ENCODE measurements around the gene MED14. TPM values are rescaled to one million over a fixed set of nuclear protein-coding genes. Genes with fewer than 3 reads are reported as not detected.

Gene MED14
- polyA plus RNA-seq, 5 donors = 42.1 to 63.6 (median 54.3) TPM

DNA sequence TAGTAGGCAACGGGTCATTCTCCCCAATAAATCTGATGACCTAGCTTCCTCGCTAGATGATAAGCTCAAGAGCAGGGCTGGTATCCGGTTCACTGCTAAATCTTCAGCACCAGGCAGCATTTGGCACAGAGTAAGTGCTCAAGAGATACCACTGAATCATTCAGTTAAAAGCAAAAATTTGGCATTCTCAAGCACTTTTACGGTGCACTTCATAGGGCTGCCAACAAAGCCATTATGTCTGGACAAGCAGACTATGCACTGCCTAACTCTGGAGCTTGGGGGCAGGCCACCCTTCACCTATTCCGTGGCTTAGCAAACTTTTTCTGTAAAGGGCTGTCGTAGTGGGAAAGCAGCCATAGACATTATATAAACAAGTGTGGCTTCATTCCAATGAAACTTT lies 64.2 kb downstream of the MED14 start:
- DNase-seq = no peak

DNA sequence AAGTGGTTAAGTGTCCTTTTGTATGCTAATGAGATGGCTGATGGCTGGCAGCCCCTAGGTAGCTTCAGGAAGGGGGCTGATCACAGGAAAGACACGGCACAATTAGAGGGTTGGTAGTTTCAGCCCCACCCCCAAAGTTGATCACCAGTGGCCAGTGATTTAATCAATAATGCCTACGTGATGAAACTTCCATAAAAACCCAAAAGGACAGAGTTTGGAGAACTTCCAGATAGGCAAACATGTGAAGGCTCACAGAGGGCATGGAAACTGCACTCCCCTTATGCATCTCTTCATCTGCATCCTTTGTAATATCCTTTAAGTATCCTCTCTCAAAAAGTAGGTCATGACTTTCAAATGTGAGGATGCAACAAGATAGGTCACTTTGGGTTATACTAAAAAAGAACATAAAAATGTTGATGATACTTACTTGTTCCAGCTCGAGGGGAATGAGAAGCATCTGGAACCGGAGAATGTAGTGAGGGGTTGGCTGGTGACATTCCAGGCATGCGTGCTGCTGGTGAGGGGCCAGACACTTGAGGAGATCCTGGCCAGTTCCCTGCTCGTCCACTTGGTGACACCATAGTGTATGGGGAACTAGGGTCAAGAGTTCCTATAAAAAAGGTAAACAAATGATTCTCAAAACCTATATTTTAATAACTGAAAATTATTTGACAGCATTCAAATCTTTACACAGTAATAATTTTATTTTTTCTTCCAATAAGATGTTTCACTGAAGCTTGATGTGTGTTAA lies 71.3 kb downstream of the MED14 start:
- DNase-seq = no peak

DNA sequence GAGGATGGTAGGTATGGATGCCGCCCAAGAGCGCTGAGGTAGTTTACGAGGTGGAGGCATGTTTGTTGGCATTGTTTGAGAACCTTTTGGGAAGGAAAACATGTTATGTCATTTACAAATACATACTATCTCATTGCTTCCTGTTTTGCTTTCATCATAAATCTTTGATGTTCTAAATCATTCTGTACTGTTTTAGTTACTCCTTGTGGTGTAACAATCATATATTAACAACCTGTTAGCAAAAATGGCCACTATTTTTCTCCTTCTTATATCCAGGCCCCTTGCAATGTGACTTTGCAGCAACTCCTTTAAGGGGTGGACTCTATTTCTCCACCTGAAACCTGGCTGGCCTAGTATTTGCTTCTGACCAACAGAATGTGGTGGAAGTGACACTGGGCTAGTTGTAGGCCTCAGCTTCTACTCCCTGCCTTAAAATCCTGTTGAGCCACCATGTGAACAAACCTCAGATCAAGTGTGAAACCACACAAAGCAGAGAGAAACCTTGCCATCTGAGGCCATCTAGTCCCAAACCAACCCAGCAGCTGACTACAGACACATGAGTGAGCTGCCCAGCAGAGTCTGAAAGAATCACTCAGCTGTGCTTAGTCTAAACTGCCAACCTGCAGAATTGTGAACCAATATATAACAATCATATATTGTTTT lies 72.1 kb downstream of the MED14 start:
- DNase-seq = no peak

DNA sequence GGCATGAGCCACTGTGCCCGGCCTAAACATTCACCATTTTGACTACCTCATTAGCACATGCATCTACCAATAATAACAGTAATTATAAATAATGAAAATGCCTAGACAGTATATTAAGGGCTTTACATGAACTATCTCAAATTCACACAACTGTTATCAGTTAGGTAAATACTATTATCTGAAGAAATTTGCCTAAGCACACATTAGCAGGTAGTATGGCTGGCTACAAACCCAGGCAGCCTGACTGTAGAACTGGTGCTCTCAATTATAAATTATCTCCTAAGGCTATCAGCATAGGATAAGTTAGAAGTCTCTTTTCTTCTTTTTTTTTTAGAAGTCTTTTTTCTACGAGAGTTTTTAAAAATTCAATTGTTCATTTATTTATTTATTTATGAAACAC lies 73.9 kb downstream of the MED14 start:
- DNase-seq = no peak

DNA sequence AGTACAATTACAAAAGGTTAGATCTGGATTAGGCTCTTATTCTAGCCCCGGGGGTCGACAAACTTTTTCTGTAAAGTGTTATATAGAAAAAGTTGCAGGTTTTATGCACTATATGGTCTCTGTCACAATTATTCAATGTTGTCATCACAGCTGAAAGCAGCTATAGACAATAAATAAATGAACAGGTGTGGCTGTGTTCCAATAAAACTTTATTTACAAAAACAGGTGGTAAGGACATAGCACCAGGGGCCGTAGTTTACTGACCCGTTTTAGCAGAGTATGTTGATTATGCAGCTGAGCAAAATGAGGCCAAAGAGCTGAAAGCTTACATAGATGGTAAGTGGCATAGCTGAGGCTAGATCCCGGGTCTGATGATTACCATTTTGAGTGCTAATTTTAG lies 75.0 kb downstream of the MED14 start:
- DNase-seq = no peak

DNA sequence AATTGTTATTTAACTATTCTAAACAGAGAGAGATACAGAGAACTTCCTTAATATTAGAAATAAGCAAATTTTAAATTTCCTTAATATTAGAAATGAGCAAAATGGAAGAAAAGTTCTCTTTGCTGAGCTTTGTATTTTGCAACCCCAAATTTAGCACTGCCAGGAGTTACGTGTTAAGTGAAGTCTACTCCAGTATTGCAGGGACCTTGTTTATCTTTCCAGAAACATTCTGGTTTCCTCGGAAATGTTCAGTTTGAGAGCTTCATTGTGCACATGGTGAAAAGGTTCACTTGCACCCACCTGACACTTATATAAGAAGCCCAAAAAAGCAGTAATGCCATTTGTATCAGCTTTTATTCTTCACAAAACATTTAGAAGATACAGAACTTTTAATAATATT lies 81.8 kb downstream of the MED14 start:
- DNase-seq = no peak

DNA sequence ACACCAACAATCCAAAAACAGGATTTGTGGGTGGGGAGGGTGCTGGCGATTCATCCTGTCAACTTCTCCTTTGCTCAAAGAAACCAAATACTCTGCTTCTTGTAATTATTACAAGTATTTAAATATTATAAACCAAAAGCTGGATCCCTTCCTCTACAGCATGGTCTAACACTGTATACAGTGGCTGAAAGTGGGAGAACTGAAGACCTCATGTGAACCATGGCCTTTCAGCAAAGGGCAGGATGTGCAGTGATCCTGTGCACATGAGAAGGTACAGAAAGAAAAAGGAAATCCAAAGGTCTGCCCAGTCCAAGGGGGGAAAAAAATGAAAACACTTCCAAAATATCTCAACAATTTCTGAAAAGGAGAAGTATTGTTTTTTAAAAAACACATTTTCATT lies 82.7 kb downstream of the MED14 start:
- no peak for DNase-seq

DNA sequence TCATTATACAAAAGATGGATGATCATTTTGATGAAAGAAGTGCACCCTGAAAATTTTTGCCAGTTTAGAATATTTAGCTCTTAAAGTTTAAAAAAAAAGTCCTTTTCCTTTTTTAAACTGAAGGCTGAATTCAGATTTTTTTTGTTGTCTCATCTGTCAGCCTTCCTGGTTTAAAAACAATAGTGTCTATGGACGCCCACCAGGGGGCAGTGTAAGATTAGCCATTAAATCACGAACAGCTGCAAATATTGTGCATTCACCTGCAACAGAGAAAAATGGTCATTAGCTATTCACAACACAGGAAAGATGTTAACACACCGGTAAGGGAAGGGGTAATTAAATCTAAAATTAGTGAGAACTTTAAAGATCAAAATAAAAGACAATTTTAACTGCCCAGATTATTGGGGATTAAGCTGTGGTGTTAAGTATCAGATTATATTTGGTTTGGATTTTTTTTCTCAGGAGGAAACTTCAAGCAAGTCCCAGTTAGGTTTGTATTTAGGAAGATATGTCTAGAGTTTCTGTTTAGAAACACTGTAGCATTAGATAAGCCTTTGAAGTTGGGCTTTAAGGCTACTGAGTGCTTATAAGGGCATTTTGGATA lies 83.6 kb downstream of the MED14 start:
- DNase-seq = peak; percentile 38 to 49

DNA sequence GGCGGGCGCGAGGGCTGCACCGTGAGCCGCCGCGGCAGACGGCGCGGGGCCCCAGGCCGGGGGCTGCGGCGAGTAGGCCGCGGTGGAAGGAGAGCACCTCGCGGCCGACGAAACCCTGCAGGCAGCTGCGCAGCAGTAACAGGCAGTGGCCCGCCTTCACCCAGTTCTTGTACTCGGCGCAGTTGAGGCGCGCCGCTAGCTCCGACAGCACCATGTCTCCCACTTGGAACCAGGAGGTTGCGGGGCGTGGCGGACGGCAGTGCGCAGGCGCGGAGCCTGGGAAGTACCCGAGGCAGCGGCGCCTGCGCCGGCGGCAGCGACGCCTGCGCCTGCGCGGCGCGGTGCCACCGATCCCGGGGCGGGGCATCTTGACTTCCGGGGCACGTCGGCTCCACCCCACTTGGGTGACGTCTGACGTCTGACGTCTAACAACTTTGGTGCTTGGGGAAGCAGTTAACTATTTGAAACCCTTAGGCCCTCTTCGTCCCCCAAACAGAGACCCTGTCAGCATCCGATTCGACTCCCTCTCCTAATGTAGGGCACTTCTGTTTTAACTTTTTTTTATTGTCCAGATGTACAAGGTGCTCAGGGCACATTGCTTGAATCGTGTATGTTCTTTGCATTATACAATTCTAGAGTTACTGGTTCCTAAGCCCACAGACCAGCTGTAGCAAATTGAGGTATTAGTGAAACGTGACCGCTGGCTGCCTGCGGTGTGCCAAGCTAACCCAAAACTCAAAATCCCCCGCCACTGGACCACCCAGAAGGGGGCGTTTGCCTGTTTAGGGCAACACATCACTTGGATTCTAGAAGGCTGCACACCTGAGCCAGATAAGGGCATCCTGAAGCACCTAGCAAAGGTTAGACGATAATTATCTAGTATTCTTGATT lies 87.8 kb downstream of the MED14 start, which contains the start of gene CXorf38:
Gene CXorf38 (minus strand): TSS at position 255 of the 891 bp plus-strand sequence. CDS start 41 bp downstream, at position 214.
- DNase-seq = peak; percentile 91 to 96

DNA sequence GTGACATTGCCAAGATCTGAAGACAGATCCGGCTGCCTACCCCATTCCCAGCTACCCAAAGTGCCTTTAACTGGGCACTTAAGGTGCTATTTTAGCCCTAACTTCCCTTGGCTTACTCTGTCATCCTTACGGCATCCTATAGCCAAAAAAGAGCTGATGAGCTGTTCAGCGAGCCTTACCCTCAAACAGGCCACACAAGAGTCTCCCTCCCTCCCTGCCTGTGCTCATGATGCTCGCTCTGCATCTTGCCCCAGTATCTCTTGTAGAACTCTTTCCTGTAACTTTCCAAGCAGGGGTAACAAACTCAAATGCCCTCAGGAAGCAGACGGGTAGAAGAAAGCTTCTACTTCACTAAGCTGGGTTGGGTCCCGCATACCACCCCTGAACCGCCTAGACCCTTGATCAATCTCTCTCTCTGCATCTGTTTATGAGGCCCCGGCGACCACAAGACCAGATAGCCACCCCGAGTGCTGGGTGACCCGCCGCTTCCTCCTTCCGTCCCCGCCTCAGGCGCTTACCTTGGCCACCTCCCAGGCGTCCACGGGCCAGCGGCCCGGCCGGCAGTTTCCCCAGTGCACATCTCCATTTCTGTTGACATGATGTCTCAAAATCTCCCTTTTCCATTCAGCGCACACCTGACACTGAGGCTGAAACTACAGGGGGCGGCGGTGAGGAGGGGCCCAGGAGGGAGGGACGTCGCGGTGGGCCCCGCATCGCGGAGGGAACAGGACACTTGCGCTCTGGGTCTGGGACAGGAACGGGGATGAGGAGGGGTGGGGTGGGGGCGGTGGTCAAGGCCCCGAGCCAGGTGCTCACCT lies 88.6 kb downstream of the MED14 start:
- DNase-seq = no peak

DNA sequence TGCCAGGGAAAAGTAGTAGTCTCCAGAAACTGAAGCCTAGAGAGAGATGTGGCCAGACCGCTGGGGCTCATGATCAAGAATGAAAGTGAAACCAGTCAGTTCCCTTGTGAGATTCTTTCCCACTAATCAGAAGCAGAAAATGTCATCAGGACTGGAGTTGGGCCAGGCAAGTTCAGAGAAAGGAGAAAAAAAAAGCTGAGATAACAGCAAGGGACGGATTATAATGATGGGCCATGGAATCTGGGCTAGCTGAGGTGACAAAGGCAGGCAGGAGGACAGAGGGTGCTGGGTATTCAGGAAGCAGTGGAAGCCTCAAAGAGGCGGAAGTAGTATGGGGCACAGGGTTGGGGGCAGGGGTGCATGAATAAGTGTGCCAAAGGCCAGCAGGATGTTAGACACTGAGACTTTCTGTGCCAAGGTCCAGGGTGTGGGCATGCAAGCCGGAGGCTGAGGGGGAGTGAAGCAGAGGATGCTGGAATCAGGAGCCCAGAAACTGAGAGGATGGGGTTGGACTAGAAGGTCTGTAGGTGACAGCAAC lies 90.5 kb downstream of the MED14 start:
- peak; percentile 33 to 57 for DNase-seq

DNA sequence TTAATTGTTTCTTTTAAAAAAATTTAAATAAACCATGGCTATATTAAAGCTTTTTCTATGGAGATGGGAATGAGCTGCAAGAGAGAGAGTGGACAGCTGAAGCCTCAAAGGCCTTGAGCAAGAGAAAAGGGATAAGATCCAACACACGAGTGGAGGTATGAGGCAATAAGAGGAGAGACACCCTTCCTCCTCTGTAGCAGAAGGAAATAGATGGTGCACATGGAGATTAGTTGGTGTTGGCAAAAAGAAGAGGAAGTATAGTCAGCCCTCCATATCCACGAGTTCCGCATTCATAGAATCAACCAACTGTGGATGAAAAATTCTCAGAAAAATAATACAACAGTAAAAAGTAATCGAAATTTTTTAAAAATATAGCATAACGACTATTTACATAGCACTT lies 91.2 kb downstream of the MED14 start:
- DNase-seq = no peak

DNA sequence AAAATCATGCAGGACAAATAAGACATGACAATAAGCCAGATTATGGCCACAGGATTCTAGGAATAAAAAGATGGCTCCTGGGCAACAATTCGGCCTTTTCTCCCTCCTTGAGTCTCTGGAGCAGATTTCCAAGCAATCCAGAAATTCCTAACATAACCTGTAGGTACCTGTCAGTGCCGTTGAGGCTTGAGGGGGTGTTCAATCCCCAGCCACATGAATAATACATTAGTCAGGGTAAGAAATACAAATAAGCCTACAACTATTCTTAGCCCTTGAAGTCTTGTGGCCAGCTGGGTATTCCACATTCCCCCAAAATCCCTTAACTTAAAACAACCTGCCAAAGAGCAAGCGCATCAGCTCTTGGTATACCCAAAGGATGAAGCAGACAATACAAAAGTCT lies 97.7 kb downstream of the MED14 start:
- no peak for DNase-seq

DNA sequence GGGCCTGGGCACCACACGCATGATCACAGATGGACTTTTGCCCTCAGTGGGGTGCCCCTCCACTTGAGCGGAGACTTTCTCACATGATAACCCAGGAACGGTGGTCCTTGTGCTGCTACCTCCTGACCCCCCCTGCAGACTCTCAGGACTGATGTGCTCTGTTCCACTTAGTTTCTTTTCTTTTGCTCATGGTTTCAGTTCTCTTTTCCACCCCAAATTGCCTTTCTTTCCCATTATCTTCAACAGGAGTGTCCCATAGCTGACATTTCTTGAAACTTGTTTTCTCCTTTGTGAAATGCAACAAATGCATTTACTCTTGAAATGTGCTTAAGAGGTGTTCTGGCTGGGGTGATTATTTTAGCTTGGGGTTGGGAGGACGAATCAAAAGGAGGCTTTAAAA lies 103.1 kb downstream of the MED14 start:
- no peak for DNase-seq

DNA sequence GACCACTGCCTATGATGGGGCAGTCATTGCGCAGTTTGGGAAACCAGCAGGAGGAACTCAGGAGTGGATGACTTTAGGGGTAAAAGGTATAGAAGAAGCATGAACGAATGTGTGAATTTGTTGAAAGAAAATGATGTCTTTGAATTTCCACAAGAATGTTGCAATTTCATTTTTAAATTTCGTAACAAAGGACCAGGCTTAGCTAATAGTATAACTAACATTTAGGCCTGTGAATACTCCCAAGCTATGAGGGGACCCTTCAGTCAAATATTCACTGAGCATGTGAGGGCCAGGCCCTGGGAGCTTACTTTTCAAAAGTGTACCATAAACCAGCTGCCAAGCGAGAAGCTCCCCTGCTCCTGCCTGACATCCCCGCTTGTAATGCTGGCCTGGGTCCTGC lies 106.8 kb downstream of the MED14 start:
- DNase-seq = no peak

DNA sequence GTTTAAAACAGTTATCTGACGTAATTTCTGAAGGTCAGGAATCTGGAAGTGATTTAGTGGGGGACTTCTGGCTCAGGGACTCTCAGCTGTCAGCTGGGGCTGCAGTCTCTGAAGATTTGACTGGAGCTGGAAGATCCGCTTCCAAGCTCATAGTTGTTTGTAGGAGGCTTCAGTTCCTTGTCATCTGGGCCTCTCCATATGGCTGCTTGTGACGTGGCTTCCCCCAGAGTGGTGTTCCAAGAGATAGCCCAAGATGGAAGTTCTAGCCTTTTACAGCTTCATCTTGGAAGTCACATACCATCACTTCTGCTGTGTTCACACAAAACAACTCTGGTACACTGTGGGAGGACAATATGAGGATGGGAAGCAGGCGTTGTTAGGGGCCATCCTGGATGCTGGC lies 110.0 kb downstream of the MED14 start:
- no peak for DNase-seq

DNA sequence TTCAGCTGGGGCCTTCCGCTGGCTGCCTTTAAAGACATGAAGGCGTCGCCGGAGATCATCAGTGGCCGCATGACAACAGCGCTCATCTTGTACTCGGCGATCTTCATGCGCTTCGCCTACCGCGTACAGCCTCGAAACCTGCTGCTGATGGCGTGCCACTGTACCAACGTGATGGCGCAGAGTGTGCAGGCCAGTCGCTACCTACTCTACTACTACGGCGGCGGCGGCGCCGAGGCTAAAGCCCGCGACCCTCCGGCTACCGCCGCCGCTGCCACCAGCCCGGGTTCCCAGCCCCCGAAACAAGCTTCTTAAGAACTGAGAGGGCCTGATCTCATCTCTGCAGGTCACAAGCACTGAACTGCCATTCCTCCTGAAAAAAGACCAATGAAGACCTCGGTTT lies 111.7 kb downstream of the MED14 start:
- DNase-seq = no peak

DNA sequence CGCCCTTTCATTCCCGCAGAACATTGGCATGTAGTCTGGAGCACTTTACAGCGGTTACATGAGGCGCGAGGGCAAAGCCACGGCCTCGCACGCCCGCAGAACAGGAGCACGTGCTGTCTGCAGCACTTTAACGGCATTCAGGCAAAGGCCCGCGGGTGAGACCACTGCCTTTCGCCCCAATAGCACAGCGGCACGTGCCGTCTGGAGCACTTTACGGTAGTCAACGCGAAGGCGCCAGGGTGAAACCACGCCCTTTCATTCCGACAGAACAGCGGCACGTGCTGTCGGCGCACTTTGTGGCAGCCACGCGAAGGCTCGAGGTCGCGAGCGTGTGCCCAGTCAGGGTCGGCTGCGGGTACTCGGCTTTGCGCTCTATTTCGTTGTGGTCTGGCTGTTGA lies 112.2 kb downstream of the MED14 start, which contains the start of gene MPC1L:
Gene MPC1L (plus strand): TSS at position 290 of the 398 bp plus-strand sequence. CDS start 138 bp downstream, outside the sequence.
- DNase-seq = no peak

DNA sequence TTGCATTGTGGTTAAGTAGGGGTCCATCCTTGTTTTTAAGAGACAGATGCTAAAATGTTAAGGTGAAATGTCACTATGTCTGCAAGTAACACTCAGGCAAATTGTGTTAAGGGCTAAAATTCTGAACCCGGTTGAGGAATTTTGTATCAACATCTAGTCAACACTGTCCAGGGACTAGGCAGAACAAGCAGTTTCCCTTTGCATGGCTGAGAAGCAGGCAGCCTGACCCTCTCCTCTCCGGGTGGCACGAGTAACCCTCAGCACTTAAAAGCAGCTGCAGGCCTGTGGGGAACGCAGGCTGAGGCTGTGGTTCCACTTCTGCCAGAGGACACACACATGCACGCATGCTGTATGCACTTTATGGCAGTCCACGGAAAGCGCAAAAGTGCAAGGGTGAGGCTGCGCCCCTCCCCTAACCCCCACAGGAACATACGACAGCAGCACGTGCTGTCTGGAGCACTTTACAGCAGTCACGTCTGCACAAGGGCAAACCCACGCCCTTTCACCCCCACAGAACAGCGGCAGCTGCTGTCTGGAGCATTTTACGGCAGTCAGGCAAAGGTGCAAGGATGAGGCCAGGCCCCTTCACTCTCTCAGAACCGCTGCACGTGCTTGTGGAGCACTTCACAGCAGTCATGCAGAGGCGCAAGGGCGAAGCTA lies 112.7 kb downstream of the MED14 start:
- no peak for DNase-seq

DNA sequence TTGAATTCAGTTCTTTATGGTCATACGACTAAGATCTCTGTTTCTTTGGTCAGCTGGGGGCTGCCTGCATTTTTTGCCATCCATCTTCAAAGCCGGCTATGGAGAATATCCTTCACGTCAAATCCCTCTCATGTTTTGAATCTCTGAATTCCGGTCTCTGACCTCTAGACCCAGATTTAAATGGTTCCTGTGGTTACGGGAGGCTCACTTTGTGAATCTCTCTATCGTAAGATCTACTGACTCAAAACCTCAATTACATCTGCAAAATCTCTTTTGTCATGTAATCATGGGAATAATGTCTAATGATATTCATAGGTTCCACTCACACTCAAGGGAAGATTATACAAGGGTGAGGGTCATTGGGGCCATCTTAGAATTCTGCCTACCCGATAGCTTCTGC lies 117.8 kb downstream of the MED14 start:
- no peak for DNase-seq
